Thoracic aorta (tissue), 2 donors: Measurements from ENCODE around the gene PCGF5. TPM values are rescaled to one million over a fixed set of nuclear protein-coding genes. Genes with fewer than 3 reads are reported as not detected.
A peak's percentile ranks its signal among the peaks of the same experiment; 100 is the strongest.
"Not testable (repeated sequence)": the region's sequence is repeated elsewhere in the genome, so short reads cannot be mapped to it uniquely, and the experiment has no call there.

Experiments
- ATAC-seq: fragments of 150-250 bp; one replicate; pipeline ENCODE4 v1.8.0; 2017; ENCODE audit warnings: low read depth; ENCODE audit not compliant: insufficient number of reproducible peaks, low FRiP score
- DNase-seq: peaks from one replicate; pipeline ENCODE4 v3.0.0-alpha.2; 2020; ENCODE audit warnings: low spot score
- H3K27ac ChIP-seq, 2 donors: fragments of 200-600 bp; sonication (generic); 1 replicate in 1 of 2; 2 replicates in 1 of 2; pipeline ENCODE4 v1.5.1; 2016; ENCODE audit warnings: mild to moderate bottlenecking in 2 of 2, moderate library complexity in 2 of 2
- H3K27me3 ChIP-seq: fragments of 200-600 bp; sonication (generic); replicated peaks from 2 replicates; pipeline ENCODE4 v1.6.0; 2016; ENCODE audit warnings: mild to moderate bottlenecking; ENCODE audit not compliant: insufficient read depth
- H3K36me3 ChIP-seq: fragments of 200-600 bp; sonication (generic); one replicate; pipeline ENCODE4 v1.5.1; 2016
- H3K4me1 ChIP-seq, 2 donors: fragments of 200-600 bp; sonication (generic); 1 replicate in 1 of 2; 2 replicates in 1 of 2; pipeline versions ENCODE4 v1.5.1 to v1.6.0; 2016; ENCODE audit warnings: low read depth in 2 of 2, mild to moderate bottlenecking in 1 of 2; ENCODE audit not compliant: control insufficient read depth in 1 of 2
- H3K4me3 ChIP-seq: fragments of 200-600 bp; sonication (generic); 2 replicates; pipeline ENCODE4 v1.5.1; 2016; ENCODE audit warnings: mild to moderate bottlenecking
- H3K9me3 ChIP-seq: fragments of 200-600 bp; sonication (generic); 2 replicates; pipeline ENCODE4 v1.5.1; 2016
- total RNA-seq, 2 donors: library from RNA; depleted of rRNA; stranded (reverse); fragments of >200 nt; gene quantifications; one replicate each; pipeline versions ENCODE4 v1.1.0 to v1.2.3, GENCODE V29; 2016
- TF ChIP-seq, protein P1 (sequence below): fragments of 200-600 bp; sonication (generic); IDR thresholded peaks from one replicate; pipeline ENCODE4 v1.5.1; 2019; ENCODE audit warnings: antibody characterized with exemption

The PCGF5 gene
- 100 to 1,000 TPM; 111 to 175 TPM for total RNA-seq

- TF ChIP-seq, protein P1, sequence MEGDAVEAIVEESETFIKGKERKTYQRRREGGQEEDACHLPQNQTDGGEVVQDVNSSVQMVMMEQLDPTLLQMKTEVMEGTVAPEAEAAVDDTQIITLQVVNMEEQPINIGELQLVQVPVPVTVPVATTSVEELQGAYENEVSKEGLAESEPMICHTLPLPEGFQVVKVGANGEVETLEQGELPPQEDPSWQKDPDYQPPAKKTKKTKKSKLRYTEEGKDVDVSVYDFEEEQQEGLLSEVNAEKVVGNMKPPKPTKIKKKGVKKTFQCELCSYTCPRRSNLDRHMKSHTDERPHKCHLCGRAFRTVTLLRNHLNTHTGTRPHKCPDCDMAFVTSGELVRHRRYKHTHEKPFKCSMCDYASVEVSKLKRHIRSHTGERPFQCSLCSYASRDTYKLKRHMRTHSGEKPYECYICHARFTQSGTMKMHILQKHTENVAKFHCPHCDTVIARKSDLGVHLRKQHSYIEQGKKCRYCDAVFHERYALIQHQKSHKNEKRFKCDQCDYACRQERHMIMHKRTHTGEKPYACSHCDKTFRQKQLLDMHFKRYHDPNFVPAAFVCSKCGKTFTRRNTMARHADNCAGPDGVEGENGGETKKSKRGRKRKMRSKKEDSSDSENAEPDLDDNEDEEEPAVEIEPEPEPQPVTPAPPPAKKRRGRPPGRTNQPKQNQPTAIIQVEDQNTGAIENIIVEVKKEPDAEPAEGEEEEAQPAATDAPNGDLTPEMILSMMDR = peak; percentile 45
- H3K27ac ChIP-seq = peak within 1 kb of the TSS; percentile 89 to 94
- DNase-seq (peak; percentile 31), ATAC-seq (peak; percentile 81)
- H3K36me3 ChIP-seq = no peaks in the 10 kb centered on the region
- peaks cover 25 to 48% of the 10 kb centered on the region in 2 donors for H3K4me1 ChIP-seq
- peak within 1 kb of the TSS; percentile 96 for H3K4me3 ChIP-seq
- H3K9me3 ChIP-seq = no peaks in the 10 kb centered on the region
- no peaks in the 10 kb centered on the region for H3K27me3 ChIP-seq
Observed at GRCh38 chr10:91220194-91220953, at the start of gene PCGF5. Gene PCGF5 (plus strand): TSS chr10:91220663. CDS start chr10:91222872, 2,209 bp downstream.

DNA sequence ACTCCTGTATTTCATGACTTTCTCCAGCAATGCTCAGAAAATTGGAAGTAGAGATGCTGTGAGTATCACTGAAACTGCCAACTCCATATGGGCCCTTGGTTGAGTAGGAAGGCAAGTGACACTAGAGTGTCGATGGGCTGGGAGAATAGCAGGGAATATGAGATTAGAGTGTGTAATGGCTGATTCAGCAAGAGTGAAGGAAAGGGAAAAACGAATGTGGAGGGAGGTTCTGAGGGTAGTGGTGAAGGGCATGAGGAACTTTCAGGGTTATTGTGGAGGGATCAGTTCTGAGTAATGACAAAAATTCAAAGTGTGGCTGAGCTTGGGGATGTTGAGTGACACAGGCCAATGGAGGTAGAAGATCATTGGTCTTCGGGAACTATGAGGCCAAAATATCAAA lies 49.0 kb upstream of the PCGF5 start:
- Histone ChIP-seq H3K27ac (no peak overlapping the region), H3K4me1 (peaks cover 5 to 28% of the 10 kb centered on the region in 2 donors), H3K9me3 (no peaks in the 10 kb centered on the region), H3K27me3 (no peaks in the 10 kb centered on the region), H3K4me3 (no peak overlapping the region), H3K36me3 (no peaks in the 10 kb centered on the region)
- TF ChIP-seq, protein P1 = no peak
- ATAC-seq = no peak
- no peak for DNase-seq

DNA sequence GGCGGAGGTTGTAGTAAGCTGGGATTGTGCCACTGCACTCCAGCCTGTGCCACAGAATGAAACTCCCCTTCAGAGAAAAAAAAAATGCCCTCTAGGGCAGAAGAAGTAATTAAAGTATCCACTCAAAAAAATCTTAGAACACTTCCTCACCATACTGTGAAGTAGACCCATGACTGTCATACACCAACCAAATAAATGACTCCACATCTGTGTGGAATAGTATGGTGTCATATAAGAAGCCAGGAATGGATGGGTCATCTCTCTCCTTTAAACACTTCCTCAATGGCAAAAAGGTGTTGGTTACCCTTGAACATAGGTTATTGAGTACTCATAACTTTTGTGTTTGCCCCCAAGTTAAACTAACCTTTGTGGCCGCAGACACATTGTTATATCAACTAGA lies 48.1 kb upstream of the PCGF5 start:
- H3K27ac ChIP-seq = no peak overlapping the region

GRCh38 chr10:91185239-91185875 lies 35.1 kb upstream of the PCGF5 start:
- ATAC-seq = no peak
- H3K36me3 ChIP-seq = no peaks in the 10 kb centered on the region
- no peaks in the 10 kb centered on the region for H3K9me3 ChIP-seq
- TF ChIP-seq, protein P1 = no peak
- H3K4me1 ChIP-seq = peaks cover 23 to 26% of the 10 kb centered on the region in 2 donors
- peak; percentile 19 for DNase-seq
- no peak overlapping the region for H3K4me3 ChIP-seq
- H3K27me3 ChIP-seq = no peaks in the 10 kb centered on the region
- H3K27ac ChIP-seq = peak overlapping the region; percentile 55 to 74

More for the DNA sequence above, 48.1 kb upstream of the PCGF5 start:
- Histone ChIP-seq H3K4me1 (peaks cover 5 to 20% of the 10 kb centered on the region in 2 donors), H3K36me3 (no peaks in the 10 kb centered on the region), H3K9me3 (no peaks in the 10 kb centered on the region), H3K27me3 (no peaks in the 10 kb centered on the region), H3K4me3 (no peak overlapping the region)
- DNase-seq = no peak
- ATAC-seq = no peak
- TF ChIP-seq, protein P1 = no peak

DNA sequence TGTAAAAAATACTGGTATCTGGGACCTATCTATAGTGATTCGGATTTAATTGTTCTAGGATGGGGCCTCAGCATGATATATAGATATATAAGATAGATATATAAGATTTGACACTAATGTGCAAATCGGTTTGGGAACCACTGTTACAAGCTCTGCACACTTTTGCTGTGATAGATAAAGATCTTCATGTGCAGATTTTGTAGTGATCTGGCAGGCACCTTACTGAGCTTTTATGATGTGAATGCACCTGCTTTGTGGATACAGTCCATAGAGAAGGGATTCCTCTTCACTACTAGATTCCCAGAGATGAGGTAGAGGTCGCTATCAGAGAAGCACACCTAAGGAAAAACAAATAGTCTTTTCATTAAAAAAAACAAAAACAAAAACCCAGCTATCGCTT lies 33.3 kb upstream of the PCGF5 start:
- TF ChIP-seq, protein P1 = no peak
- no peaks in the 10 kb centered on the region for H3K36me3 ChIP-seq
- no peaks in the 10 kb centered on the region for H3K9me3 ChIP-seq
- H3K4me1 ChIP-seq = peaks cover 15 to 44% of the 10 kb centered on the region in 2 donors
- no peaks in the 10 kb centered on the region for H3K27me3 ChIP-seq
- DNase-seq (no peak), ATAC-seq (no peak)
- no peak overlapping the region for H3K4me3 ChIP-seq
- no peak overlapping the region for H3K27ac ChIP-seq

GRCh38 chr10:91188010-91188409 lies 32.5 kb upstream of the PCGF5 start:
- not testable (repeated sequence) for H3K36me3 ChIP-seq, ATAC-seq, DNase-seq, H3K27me3 ChIP-seq, H3K27ac ChIP-seq, H3K9me3 ChIP-seq, H3K4me3 ChIP-seq
- H3K4me1 ChIP-seq = peaks cover 15 to 52% of the 10 kb centered on the region in 2 donors
